Hematopoietic multipotent progenitor cell treated with erythropoietin and hydrocortisone succinate and interleukin-3 and kit ligand, for 4 days (in vitro differentiated cells): Measurements from ENCODE around the gene UTP18.
A peak's percentile ranks its signal among the peaks of the same experiment; 100 is the strongest.

ENCODE experiments used
- DNase-seq: peaks from one replicate; pipeline ENCODE4 v3.0.0-alpha.2; 2015

Gene UTP18

DNA sequence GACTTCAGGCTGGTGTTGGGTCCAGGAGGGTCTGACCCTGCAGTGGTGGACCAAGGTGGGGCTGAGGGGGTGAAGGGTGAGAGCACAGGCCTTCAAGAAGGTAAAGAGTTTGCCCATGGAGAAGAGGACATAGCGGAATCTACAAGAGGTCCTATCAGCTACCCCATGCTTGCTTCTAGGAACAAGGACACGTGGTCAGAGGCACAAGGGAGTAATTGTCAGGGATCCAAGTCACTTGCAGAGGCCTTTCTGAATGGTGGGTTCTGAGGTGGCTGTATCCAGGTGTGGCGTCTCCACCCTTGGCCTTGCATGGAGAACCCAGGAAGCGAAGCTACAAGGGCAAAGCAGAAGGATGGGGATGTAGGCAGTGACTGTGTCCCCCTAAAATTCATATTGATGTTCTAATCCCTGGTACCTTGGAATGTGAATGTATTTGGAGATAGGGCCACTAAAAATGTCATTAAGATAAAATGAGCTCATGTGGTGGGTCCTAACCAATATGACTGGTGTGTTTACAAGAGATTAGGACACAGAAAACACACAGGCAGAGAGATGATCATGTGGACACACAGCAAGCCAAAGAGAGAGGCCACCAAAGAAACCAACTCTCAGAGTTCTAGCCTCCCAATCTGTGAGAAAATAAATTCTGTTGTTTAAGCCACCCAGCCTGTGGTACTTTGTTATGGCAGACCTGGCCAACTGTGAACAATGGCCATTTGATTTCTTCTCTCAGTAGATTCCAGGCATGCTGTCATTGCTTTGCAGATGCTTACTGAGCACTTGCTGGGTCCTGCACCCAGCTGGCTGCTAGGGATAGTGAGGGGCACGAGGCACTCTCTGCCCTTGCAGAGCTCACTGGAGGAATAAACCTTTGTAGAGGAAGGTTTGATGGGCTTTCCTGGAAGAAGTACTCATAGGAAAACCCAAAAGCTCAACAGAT lies 75.8 kb downstream of the UTP18 start:
- peak; percentile 52 for DNase-seq

DNA sequence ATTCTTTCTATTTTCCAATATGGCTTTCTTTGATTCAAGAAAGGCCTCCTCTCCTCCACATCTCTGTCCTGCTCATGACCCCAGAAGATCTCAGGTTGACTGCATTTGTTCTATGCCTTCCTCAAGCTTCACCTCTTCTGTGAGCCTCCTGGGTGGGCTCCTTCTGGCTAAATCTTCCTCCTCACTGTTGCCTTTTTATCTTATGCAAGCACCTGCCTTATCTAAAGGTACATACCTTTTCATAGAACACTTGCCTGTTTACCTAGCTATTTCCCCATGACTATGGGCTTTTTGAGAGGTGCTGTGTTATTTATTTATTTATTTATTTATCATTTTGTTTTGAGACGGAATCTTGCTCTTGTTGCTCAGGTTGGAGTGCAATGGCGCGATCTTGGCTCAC lies 81.1 kb downstream of the UTP18 start:
- no peak for DNase-seq

DNA sequence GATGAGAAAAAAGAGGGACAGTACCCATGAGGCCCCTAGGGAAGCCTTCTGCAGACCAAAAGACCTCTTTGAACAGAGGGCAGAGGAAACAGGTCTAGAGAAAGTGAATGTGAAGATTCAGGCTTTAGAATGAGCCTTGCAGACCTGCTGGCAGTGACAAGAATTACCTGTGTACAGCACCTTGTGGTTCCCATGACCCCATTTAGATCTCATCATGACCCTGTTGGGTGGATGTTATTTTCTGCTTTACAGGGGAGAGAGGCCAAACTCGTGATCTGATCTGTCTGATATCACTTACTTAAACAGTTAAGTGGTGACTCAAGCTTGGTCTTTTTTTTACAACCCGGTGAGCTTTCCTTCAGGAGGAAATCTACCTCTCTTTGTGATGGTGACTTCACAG lies 81.9 kb downstream of the UTP18 start:
- no peak for DNase-seq

DNA sequence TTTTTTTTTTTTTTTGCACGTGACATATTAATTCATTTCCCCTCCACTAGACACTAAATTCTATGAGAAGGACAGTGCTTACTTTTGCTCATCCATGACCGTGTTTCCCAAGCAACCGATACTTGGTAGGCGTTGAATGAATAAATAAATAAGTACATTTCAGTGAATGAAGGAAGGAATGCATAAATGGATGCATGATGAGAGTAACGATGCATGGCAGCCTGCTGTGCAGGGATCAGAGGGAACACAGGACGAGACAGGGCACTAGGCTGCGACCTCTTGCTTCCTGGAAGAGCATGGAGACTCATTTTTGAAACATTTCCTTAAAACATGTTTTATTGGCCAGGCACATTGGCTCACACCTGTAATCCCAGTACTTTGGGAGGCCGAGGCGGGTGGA lies 84.2 kb downstream of the UTP18 start:
- DNase-seq = no peak

DNA sequence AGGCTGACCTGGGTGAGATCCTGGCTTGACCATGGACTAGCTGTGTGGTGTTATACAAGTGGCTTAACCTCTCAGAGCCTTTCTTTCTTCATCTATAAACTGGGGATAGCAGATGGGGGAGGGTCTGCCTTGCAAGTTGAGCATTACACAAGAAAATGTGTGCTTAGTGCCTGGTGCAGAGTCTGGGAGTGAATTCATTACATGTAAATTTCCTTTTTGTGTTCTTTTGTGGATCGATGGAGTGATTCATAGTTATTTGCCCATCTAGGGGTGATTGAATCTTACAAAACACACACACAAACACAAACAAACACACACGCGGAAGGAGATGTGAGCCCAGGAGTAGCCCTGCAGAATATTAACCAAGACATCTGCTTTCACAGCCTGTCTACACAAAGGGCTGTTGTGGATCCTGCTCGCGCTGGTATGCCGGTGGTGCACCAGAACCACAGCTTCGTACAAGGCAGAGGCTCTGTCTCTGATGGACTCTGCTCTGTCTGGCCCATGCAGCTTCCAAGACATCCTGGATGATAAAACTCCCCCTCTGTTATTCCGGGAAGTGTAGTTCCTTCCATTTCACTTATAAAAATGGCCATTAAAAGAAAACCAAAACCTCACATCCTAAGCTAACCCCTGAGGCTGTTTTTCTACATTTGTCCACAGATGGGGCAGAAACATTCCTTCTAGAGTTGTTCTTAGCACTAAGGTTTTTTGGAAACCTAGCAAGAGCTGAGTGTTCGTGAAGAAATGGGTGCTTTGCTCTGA lies 86.1 kb downstream of the UTP18 start:
- no peak for DNase-seq
